ENCODE measurements around the gene ROBO1. TPM values are rescaled to one million over a fixed set of nuclear protein-coding genes. Genes with fewer than 3 reads are reported as not detected.

The ROBO1 gene
- total and polyA plus RNA-seq, 2 experiments from 2014 or later: 29.3 to 171 TPM

GRCh38 chr3:78569804-78570203 lies 1198.0 kb downstream of the ROBO1 start:
- no peaks in the 10 kb centered on the region for H3K4me1 ChIP-seq (ENCODE audit: low read depth)
- H3K9me3 ChIP-seq (ENCODE audit: low read depth): no peaks in the 10 kb centered on the region
- no peaks in the 10 kb centered on the region for H3K36me3 ChIP-seq
- no peak for TF ChIP-seq CTCF (IDR thresholded peaks at IDR 0.05; ENCODE audit: low read depth, low read length)
- H3K27ac ChIP-seq: no peak overlapping the region
- no peak overlapping the region for H3K4me3 ChIP-seq
- no peaks in the 10 kb centered on the region for H3K27me3 ChIP-seq
- DNase-seq (ENCODE audit: low read depth in 1 of 2, low spot score in 1 of 2): peak in 1 of 2 donors; percentile 9

DNA sequence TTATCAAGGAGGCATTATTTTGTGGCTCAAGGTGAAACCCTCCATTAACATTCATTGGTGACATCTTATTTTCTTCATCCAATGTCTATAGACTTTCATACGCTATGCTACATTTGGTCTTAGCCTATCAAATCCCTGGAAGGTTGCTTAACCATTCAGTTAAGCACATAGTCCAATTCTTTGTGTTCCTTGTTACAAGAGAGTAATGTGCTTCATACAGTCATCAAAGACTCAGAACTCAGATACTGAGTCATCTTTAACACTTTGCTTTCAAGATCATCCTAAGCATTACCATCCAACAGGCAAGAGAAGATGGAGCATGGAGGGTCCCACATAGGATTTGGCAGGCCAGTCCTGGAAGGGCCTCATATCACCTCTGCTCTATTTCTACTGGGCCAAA lies 1202.1 kb downstream of the ROBO1 start:
- no peak for DNase-seq (ENCODE audit: low read depth in 1 of 2, low spot score in 1 of 2)
- Histone ChIP-seq H3K27ac (no peak overlapping the region), H3K27me3 (no peaks in the 10 kb centered on the region), H3K4me1 (ENCODE audit: low read depth) (no peaks in the 10 kb centered on the region), H3K9me3 (ENCODE audit: low read depth) (no peaks in the 10 kb centered on the region), H3K4me3 (no peak overlapping the region), H3K36me3 (no peaks in the 10 kb centered on the region)
- no peak for TF ChIP-seq CTCF (IDR thresholded peaks at IDR 0.05; ENCODE audit: low read depth, low read length)

- no peaks in the 10 kb centered on the region for H3K9me3 ChIP-seq (ENCODE audit: low read depth)
- H3K27me3 ChIP-seq: no peaks in the 10 kb centered on the region
- no peak overlapping the region for H3K27ac ChIP-seq
- no peak for TF ChIP-seq CTCF (IDR thresholded peaks at IDR 0.05; ENCODE audit: low read depth, low read length)
- H3K36me3 ChIP-seq: no peaks in the 10 kb centered on the region
- no peak overlapping the region for H3K4me3 ChIP-seq
- no peaks in the 10 kb centered on the region for H3K4me1 ChIP-seq (ENCODE audit: low read depth)
- DNase-seq (ENCODE audit: low read depth in 1 of 2, low spot score in 1 of 2): no peak
Measured at GRCh38 chr3:78562328-78562727, 1205.5 kb downstream of the ROBO1 start.

Measured in cardiac muscle cell (in vitro differentiated cells and primary cell).